ENCODE data around the gene ATG10. TPM values are rescaled to one million over a fixed set of nuclear protein-coding genes. Genes with fewer than 3 reads are reported as not detected.

The ATG10 gene
- total and polyA plus RNA-seq, 8 donors: 6.4 to 15.7 (median 11.1) TPM

DNA sequence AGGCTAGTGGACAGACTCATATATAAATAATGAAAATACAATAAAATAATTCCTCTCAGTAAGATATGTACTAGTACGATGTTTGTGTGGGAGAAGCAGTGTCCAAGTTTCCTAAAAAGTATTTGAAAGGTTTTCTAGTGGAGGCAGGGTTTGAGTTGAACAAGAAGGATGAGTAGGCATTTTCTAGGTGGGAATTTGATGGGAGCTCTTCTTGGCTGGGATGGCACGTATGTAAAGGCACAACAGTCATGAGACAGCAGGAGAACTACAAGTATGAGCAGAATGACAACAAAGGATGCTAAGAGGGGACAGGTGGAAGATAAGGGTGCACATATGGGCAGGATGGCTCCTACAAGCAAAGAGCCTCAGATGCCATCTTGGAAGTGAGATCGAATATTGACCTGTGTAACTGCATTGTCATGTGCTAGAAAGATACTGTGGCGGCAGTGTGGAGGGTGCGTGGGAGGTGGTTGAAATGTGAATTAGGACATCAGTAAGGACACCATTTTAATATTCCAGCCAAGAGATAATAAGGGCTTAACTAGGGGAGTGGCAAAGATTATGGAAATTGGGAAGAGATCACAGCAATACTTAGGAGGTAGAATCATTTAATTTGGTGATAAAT lies 170.5 kb downstream of the ATG10 start:
- no peak for DNase-seq
- ATAC-seq: no peak
- no peak overlapping the region for H3K27ac ChIP-seq
- no peaks in the 10 kb centered on the region for H3K9me3 ChIP-seq
- no peaks in the 10 kb centered on the region for H3K4me1 ChIP-seq
- intact Hi-C loops (cut with DNase I): no loop called here
- TF ChIP-seq, protein P1, sequence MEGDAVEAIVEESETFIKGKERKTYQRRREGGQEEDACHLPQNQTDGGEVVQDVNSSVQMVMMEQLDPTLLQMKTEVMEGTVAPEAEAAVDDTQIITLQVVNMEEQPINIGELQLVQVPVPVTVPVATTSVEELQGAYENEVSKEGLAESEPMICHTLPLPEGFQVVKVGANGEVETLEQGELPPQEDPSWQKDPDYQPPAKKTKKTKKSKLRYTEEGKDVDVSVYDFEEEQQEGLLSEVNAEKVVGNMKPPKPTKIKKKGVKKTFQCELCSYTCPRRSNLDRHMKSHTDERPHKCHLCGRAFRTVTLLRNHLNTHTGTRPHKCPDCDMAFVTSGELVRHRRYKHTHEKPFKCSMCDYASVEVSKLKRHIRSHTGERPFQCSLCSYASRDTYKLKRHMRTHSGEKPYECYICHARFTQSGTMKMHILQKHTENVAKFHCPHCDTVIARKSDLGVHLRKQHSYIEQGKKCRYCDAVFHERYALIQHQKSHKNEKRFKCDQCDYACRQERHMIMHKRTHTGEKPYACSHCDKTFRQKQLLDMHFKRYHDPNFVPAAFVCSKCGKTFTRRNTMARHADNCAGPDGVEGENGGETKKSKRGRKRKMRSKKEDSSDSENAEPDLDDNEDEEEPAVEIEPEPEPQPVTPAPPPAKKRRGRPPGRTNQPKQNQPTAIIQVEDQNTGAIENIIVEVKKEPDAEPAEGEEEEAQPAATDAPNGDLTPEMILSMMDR (IDR thresholded peaks at IDR 0.05): no peak
- no peaks in the 10 kb centered on the region for H3K27me3 ChIP-seq
- H3K36me3 ChIP-seq: no peaks in the 10 kb centered on the region
- no peak overlapping the region for H3K4me3 ChIP-seq

DNA sequence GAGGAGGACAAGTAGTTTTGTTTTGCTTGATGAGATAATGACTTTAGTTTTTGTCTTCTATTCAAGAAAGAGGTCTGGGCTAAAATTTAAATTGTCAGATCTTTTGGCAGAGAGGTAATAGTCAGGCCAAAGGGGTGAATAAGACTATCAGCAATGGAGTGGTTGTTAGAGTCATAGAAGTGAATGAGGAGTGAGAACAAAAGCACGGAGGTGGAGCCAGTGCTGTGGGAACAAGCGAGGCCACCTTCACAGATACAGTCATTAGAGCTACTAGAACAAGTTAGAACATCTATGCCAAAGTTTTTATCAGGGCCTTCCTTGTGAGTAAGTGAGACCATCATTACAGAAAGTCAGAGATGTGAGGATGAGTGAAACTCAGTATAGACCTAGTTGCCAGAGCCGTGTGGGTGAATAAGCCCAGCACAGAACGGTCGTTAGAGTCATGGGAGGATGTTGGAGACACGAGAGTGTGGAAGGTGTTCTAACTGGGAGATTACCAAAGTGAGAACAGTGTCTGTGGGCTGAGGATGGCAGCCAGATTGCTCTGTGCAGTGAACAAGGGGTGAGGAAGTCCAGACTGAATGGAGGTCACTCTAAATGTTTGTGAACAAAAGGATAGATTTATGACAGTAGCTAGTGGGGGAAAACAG lies 171.2 kb downstream of the ATG10 start:
- H3K27me3 ChIP-seq: no peaks in the 10 kb centered on the region
- DNase-seq: no peak
- no peaks in the 10 kb centered on the region for H3K36me3 ChIP-seq
- ATAC-seq: no peak
- intact Hi-C loops (cut with DNase I): no loop called here
- no peaks in the 10 kb centered on the region for H3K9me3 ChIP-seq
- TF ChIP-seq, protein P1 (IDR thresholded peaks at IDR 0.05): no peak
- no peak overlapping the region for H3K27ac ChIP-seq
- H3K4me3 ChIP-seq: no peak overlapping the region
- no peaks in the 10 kb centered on the region for H3K4me1 ChIP-seq

DNA sequence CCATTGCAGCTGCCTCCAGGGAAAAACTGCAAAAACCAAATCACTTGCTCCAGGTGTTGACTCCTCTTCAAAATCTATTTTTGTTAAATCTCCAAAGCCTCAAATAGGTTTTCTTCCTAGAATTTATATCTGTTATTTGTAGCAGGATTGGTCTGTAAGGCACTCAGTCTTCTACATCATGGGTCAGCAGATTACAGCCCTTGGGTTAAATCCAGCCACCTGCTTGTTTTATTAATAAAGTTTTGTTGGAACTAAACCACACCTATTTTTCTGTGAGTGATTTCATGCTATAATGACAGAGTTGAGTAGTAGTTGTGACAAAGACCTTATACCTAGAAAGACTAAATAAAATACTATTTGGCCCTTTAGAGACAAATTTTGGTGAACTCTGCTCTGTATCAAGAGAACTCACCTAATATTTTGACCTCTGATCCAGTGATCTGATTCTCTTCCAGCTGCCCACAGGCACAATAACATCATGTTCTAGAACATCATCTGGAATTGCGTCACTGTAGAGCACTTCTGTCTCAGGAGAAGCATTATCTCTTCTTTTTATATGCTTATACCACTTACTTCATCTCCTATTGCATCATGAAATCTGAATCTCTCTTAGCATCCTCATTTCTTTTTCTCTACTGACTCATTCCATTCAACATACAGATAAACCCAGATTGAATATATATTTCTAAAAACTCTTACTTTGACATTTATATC lies 176.2 kb downstream of the ATG10 start:
- no peaks in the 10 kb centered on the region for H3K36me3 ChIP-seq
- H3K27me3 ChIP-seq: no peaks in the 10 kb centered on the region
- no peak overlapping the region for H3K4me3 ChIP-seq
- TF ChIP-seq, protein P1 (IDR thresholded peaks at IDR 0.05): no peak
- H3K27ac ChIP-seq: no peak overlapping the region
- intact Hi-C loops (cut with DNase I): no loop called here
- ATAC-seq (no peak), DNase-seq (no peak)
- no peaks in the 10 kb centered on the region for H3K4me1 ChIP-seq
- no peaks in the 10 kb centered on the region for H3K9me3 ChIP-seq

DNA sequence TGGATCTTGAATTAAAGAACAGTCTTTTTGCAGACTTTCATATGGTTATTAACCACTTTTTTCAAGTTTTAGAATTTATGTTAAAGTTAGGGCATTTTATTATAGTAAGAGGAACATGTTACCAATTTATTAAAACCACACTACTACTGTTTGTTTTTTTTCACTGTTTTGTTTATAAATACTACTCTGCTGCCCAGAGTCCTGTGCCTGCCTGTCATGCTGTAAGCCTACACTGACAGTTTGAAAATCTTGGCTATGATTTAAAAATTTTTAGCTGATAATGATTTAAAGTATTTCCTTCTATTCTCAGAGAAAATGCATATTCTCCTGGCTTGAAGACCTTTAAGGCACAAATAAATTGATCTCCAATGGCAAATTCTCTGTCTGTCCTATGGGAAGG lies 177.6 kb downstream of the ATG10 start:
- no peaks in the 10 kb centered on the region for H3K9me3 ChIP-seq
- TF ChIP-seq, protein P1 (IDR thresholded peaks at IDR 0.05): no peak
- no peak for DNase-seq
- no peak overlapping the region for H3K4me3 ChIP-seq
- no peaks in the 10 kb centered on the region for H3K36me3 ChIP-seq
- no peaks in the 10 kb centered on the region for H3K27me3 ChIP-seq
- no peaks in the 10 kb centered on the region for H3K4me1 ChIP-seq
- no peak overlapping the region for H3K27ac ChIP-seq
- intact Hi-C loops (cut with DNase I): no loop called here
- ATAC-seq: no peak

DNA sequence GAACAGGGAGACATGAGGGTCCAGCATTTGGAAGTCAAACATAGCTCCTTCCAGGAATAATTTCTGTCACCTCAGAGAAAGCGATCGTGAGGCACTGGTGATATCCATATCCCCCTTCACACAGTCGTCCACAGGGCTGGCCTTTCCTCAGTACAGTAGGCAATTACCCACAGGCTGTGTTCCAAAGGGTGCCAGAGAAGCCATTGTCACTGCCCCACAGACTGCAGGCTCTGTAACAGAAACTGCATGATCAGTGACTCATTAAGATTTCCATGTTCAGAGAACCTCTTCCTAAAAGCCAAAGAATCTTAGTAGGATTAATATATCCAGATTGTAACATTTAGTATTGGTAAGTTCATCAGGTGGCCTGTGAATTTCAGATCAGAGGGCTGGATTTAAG lies 178.7 kb downstream of the ATG10 start:
- Histone ChIP-seq H3K9me3 (no peaks in the 10 kb centered on the region), H3K4me1 (no peaks in the 10 kb centered on the region), H3K27ac (no peak overlapping the region), H3K27me3 (no peaks in the 10 kb centered on the region), H3K36me3 (no peaks in the 10 kb centered on the region), H3K4me3 (no peak overlapping the region)
- DNase-seq (no peak), ATAC-seq (no peak)
- TF ChIP-seq, protein P1 (IDR thresholded peaks at IDR 0.05): no peak
- intact Hi-C loops (cut with DNase I): no loop called here

All from left lung (tissue), 10 donors.